Prostate gland (tissue), 2 donors: ENCODE data around the gene PACS1. TPM values are rescaled to one million over a fixed set of nuclear protein-coding genes. Genes with fewer than 3 reads are reported as not detected.

ENCODE experiments used
- DNase-seq: peaks from one replicate; pipeline ENCODE4 v3.0.0-alpha.2; 2019; ENCODE audit warnings: low spot score
- H3K27ac ChIP-seq, 2 donors: fragments of 200-600 bp; sonication (generic); 2 replicates each; pipeline ENCODE4 v1.5.1; 2017 to 2019
- H3K27me3 ChIP-seq: fragments of 200-600 bp; sonication (generic); replicated peaks from 2 replicates; pipeline ENCODE4 v1.5.1; 2019; ENCODE audit not compliant: insufficient read depth
- H3K36me3 ChIP-seq, 2 donors: fragments of 200-600 bp; sonication (generic); 1 replicate in 1 of 2; 2 replicates in 1 of 2; pipeline versions ENCODE4 v1.5.1 to v1.8.1; 2017 to 2019
- H3K4me1 ChIP-seq: fragments of 200-600 bp; sonication (generic); replicated peaks from 2 replicates; pipeline ENCODE4 v1.5.1; 2019
- H3K4me3 ChIP-seq, 2 donors: fragments of 200-600 bp; sonication (generic); 2 replicates each; pipeline ENCODE4 v1.5.1; 2017 to 2019
- H3K9me3 ChIP-seq: fragments of 200-600 bp; sonication (generic); 2 replicates; pipeline ENCODE4 v1.5.1; 2017
- POLR2A ChIP-seq: fragments of 450-650 bp; IDR thresholded peaks from one replicate; pipeline ENCODE4 v1.6.1; 2016; ENCODE audit warnings: antibody characterized with exemption, mild to moderate bottlenecking
- POLR2AphosphoS5 ChIP-seq: sonication (generic); formaldehyde crosslinking; IDR thresholded peaks from one replicate; pipeline ENCODE4 v1.6.1; 2017; ENCODE audit warnings: antibody characterized with exemption
- WGBS: methylation state at CpG from one replicate; pipeline ENCODE4 v1.1.5; 2018; 5-methylcytosine and 5-hydroxymethylcytosine counted together
- intact Hi-C: fragments of 100-400 bp; cut with DNase I; formaldehyde crosslinking; loops from one replicate; pipeline ENCODE4 v1.14.2; 2022
- total RNA-seq, 2 donors: library from RNA; depleted of rRNA; stranded (reverse); fragments of >200 nt; gene quantifications; one replicate each; pipeline ENCODE4 v1.1.0, GENCODE V29; 2016
- TF ChIP-seq, protein P1 (sequence below), 4 experiments: fragments of 200-600 bp in 2 of 4; fragments of 450-650 bp in 2 of 4; sonication (generic) in 2 of 4; IDR thresholded peaks; 1 replicate in 3 of 4; 2 replicates in 1 of 4; pipeline ENCODE4 v1.5.1; 2016 to 2019; ENCODE audit warnings: antibody characterized with exemption in 4 of 4, mild to moderate bottlenecking in 2 of 4, moderate library complexity in 2 of 4

PACS1 gene
- total RNA-seq, 2 donors from 2014 or later = 51.9 to 107 TPM

DNA sequence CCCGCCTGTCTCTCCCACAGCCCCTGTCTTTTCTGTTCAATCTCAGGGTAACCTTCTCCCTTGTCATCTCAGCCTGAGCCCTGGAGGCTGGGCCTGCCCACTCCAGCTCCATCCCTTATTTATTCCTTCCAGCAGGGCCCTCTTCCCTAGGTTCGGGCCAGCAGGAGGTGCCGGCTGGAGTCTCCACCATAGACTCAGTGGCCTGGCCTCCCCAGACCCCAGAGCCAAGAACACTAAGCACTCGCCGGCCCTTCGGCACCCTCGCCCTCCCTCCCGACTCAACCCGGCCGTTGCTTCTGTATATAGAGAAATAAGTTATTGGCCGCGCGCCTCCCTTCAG is 196.9 kb downstream of the PACS1 start:
- intact Hi-C loops = loop anchor here (10.0 kb wide), 1 partner anchor 352 kb away; the partner anchor contains the start of genes C11orf68 and DRAP1

DNA sequence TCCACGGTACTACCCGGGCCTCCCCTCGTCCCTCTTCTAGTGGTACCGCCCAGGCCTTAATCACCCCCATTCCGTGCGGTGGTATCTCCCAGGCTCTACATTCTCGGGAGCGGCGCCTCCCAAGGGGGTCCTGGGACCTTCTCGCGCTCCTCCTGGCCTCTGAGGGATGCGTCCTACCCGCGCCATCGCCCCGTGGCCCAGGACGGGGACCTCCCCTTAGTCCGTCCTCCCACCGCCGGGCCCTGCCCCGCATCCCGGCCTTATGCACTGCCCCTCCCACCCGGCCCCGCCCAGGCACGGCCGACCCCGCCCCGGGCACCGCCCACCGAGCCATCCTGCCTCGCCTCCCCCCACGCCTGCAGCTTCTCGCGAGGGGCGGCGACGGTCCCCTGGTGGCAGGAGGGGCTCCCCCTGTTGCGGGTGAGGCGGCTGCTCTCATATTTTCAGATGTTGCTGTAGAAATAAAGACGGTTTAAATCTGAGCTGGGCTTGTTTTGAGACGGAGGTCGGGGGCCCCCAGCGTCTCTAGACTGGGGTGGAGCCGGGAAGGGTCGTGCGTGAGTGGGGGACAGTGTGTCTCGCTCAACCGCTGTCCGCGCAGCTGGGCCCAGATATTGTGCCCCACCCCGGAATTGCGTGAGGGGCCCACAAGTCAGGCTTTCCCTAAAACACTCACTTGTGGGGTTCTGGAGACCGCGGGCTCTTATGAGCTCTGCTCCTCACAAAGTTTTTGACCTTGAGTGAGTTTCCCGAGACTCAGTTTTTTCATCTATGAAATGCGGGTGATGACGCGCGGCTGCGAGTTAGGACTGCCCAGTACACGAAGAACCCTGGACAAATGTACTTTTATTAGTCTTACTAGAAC is 197.5 kb downstream of the PACS1 start:
- no peaks in the 10 kb centered on the region for H3K9me3 ChIP-seq
- peaks cover 9% of the 10 kb centered on the region for H3K4me1 ChIP-seq
- TF ChIP-seq POLR2A (peak; percentile 30), POLR2AphosphoS5 (peak; percentile 69)
- TF ChIP-seq, protein P1, sequence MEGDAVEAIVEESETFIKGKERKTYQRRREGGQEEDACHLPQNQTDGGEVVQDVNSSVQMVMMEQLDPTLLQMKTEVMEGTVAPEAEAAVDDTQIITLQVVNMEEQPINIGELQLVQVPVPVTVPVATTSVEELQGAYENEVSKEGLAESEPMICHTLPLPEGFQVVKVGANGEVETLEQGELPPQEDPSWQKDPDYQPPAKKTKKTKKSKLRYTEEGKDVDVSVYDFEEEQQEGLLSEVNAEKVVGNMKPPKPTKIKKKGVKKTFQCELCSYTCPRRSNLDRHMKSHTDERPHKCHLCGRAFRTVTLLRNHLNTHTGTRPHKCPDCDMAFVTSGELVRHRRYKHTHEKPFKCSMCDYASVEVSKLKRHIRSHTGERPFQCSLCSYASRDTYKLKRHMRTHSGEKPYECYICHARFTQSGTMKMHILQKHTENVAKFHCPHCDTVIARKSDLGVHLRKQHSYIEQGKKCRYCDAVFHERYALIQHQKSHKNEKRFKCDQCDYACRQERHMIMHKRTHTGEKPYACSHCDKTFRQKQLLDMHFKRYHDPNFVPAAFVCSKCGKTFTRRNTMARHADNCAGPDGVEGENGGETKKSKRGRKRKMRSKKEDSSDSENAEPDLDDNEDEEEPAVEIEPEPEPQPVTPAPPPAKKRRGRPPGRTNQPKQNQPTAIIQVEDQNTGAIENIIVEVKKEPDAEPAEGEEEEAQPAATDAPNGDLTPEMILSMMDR (IDR thresholded peaks at IDR 0.05) = peak in 1 of 4 experiments; percentile 33
- peak; percentile 85 for DNase-seq
- H3K4me3 ChIP-seq = peak overlapping the region; percentile 89 to 92
- peak overlapping the region; percentile 98 for H3K27ac ChIP-seq
- no peaks in the 10 kb centered on the region for H3K27me3 ChIP-seq
- under 1% methylated on average over 61 of the region's 61 CpGs for WGBS
- peaks cover 8 to 13% of the 10 kb centered on the region in 2 donors for H3K36me3 ChIP-seq
- intact Hi-C loops = loop anchor here (10.0 kb wide), 1 partner anchor 353 kb away; the partner anchor contains the start of genes C11orf68 and DRAP1

More for the DNA sequence above, 196.9 kb downstream of the PACS1 start:
- H3K4me1 ChIP-seq = peaks cover 9% of the 10 kb centered on the region
- H3K9me3 ChIP-seq = no peaks in the 10 kb centered on the region
- peak overlapping the region; percentile 98 for H3K27ac ChIP-seq
- peak overlapping the region; percentile 89 to 92 for H3K4me3 ChIP-seq
- TF ChIP-seq POLR2A (no peak), POLR2AphosphoS5 (no peak)
- TF ChIP-seq, protein P1 (IDR thresholded peaks at IDR 0.05) = no peak
- WGBS = 20% methylated on average over 13 of the region's 13 CpGs
- DNase-seq = no peak
- peaks cover 4 to 10% of the 10 kb centered on the region in 2 donors for H3K36me3 ChIP-seq
- H3K27me3 ChIP-seq = no peaks in the 10 kb centered on the region

DNA sequence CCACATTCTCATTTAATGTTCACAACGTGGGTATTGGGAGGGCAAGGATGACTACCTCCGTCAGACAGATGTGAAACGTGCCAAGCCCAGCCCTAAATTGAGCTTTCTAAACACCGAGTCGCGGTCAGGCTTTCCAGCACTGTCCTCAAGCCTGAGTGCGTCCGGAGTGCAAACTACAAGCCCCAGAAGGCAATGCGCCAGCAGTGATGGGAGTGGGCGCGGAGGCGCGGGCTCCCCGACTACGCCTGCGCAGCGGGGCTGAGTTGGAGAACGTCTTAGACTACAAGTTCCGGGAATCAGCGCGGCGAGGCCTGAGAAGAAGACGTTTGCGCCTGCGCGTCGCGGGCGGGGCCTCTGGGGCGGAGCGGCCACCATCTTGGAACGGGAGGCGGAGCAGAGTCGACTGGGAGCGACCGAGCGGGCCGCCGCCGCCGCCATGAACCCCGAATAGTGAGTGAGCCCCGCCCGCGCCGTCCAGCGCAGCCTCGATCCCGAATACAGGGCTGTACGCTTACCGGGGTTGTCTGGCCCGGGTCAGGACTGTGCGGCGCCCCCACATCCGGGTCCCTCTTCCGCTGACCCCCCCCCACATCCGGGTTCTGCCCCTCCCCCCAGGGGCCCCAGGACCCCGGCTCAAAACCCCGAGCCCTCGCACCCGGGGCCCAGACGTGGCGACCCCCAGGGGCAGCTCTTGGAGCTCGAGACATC is 198.3 kb downstream of the PACS1 start, which contains the start of gene RAB1B:
Gene RAB1B (plus strand): TSS at position 396 of the 708 bp plus-strand sequence. CDS start 41 bp downstream, at position 437.
- Histone ChIP-seq H3K27me3 (no peaks in the 10 kb centered on the region), H3K27ac (peak within 1 kb of the TSS; percentile 98), H3K9me3 (no peaks in the 10 kb centered on the region), H3K36me3 (peaks cover 15% of the 10 kb centered on the region in 2 donors), H3K4me1 (peaks cover 9% of the 10 kb centered on the region), H3K4me3 (peak within 1 kb of the TSS; percentile 89 to 92)
- intact Hi-C loops = loop anchor here (10.0 kb wide), 1 partner anchor 354 kb away; the partner anchor contains the start of genes C11orf68 and DRAP1
- WGBS = under 1% methylated on average over 35 of the region's 64 CpGs
- TF ChIP-seq POLR2AphosphoS5 (peak; percentile 99), POLR2A (peak; percentile 80)
- TF ChIP-seq, protein P1 (IDR thresholded peaks at IDR 0.05) = peak in 1 of 4 experiments; percentile 15
- DNase-seq = peak; percentile 100

DNA sequence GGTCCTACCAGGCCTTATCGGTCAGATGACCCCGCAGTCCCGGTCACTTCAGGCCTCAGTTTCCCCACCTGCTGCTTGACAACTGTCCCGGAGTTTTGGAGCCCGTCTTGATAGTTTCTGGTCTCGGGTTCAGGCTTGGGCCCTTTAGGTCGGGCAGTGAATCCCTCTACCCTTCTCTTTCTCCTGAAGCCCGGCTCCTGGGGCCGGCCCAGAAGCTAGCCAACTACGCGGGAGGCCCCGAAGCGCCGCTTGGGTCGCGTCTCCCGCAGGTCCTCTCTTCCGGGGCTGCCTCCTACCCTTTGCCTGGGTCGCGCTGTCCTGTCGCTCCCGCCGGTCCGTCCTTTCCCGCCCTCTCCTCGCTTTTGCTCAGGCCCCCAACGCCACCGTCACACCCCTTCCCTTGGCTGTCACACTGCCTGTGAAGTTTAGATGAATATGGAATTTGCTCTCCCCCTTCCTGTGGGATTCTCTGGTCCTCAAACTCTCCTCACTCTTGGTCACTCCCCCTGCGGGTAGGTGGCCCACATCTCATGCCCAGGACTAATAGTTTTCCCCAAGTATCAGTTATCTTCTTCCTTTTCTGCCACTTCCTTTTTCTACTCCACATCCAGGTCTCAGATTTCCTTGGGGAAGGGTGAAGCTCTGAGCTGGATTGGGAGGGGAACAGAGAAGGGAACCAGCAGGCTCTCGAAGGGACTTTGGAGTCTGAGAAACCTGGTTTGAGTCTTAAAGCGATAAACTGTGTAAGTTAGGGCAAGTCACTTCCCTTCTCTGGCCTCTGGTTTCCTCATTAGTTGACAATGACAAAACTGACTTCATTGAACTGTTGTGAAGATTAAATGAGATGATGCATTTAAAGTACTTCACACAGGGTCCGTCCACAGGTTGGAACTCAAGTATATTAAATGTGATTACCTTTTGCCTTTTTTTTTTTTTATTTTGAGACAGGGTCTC is 199.2 kb downstream of the PACS1 start:
- intact Hi-C loops = loop anchor here (10.0 kb wide), 1 partner anchor 354 kb away; the partner anchor contains the start of genes C11orf68 and DRAP1
- 4% methylated on average over 32 of the region's 32 CpGs for WGBS
- H3K4me1 ChIP-seq = peaks cover 9% of the 10 kb centered on the region

More for the DNA sequence above, 199.2 kb downstream of the PACS1 start:
- no peak for DNase-seq
- TF ChIP-seq, protein P1 (IDR thresholded peaks at IDR 0.05) = peak in 1 of 4 experiments; percentile 20
- TF ChIP-seq POLR2A = no peak
- H3K4me3 ChIP-seq = peak overlapping the region; percentile 89 to 92
- H3K27ac ChIP-seq = peak overlapping the region; percentile 98
- peaks cover 15 to 24% of the 10 kb centered on the region in 2 donors for H3K36me3 ChIP-seq
- H3K27me3 ChIP-seq = no peaks in the 10 kb centered on the region
- no peaks in the 10 kb centered on the region for H3K9me3 ChIP-seq
